COLO668 (cell line): ENCODE measurements around the gene NOP16.
A peak's percentile ranks its signal among the peaks of the same experiment; 100 is the strongest.

Source experiments
- DNase-seq: peaks from one replicate; lab custom pipeline; 2025; ENCODE audit not compliant: unreplicated experiment; lab: John Stamatoyannopoulos, UW

The NOP16 gene

DNA sequence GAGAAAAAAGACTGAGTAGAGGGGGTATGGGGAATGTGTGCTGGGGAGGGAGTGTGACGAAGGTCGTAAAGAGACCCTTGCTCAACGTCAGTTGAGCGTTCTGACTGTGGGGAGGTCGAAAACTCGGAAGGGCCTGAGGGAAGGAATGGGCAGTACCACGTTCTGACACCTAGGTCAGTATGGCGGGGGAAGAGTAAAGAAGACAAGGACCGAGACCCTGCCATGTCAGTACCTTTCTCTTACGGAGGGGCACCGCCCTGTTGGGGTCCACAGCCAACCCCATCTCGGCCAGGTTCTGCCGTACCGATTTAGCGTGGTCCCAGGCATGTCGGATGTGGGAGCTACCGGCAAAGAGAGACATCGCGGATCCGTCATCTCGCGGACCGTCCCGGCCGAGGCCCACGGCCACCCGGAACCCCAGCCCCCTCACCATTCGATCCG is 375 bp downstream of the NOP16 start:
- DNase-seq = peak; percentile 13

GRCh38 chr5:176387384-176387925 is 943 bp downstream of the NOP16 start:
- no peak for DNase-seq

DNA sequence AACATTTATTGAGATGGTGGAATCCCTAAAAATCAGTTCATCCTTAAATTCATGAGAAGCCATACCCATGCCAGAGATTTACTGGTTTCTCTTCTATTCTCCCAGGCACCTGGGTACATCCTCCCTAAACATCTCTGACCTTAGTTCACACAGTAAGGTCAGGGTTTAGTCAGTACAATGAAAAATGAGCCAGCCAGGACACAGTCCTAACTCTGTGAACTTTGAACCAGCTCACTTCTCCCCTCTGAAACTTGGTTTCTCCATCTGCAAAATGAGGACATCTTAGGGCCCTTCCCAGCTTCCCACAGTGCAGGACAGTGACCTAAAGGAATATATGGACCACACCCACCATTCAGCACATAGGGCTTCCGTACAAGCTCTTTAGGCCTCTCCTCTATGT is 1.9 kb downstream of the NOP16 start:
- no peak for DNase-seq

DNA sequence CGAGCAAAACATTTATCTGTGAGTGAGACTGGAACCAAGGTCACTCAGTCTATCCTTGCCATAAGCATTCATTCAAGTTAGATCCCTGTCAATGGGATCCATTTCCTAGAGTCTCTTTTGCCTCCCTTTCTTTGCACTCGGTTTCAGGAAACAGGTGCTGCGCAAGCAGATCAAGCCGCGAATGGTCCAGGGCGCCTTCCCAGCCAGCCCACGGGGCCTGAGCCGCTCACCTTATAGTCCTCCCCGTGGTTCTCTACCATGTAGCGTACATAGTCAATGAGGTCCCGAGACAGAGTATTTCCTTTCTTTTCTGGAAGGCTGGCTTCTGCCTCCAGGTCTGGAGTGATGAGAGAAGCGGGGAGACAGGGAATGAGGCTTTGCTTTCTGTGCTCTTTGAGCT is 3.4 kb downstream of the NOP16 start:
- no peak for DNase-seq

DNA sequence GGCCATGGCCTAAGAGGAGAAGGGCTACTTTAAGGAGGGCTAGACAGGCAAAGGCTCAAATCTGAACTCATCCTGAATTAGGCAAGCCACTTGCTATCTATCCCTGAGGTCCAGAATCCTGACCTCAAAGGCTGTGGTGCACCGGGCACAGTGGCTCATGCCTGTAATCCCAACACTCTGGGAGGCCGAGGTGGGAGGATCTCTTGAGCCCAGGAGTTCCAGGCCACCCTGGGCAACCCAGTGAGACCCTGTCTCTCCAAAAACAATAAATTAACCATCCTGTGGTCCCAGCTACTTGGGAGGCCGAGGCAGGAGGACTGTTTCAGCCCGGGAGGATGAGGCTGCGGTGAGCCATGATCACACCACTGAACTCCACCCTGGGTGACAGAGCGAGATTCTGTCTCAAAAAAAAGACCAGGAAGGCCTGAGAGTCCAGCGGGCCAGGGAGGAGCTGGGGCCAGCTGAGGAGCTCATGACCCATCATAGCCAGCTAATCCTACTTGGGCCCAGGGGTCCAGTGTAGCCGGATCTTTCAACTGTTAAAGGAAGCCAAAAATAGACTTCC is 4.0 kb downstream of the NOP16 start:
- no peak for DNase-seq

- DNase-seq = no peak
These were observed 4.4 kb downstream of the NOP16 start for GRCh38 chr5:176383961-176384360.

- no peak for DNase-seq
These were observed 5.0 kb downstream of the NOP16 start for GRCh38 chr5:176383248-176383905.

GRCh38 chr5:176382721-176383120 is 5.7 kb downstream of the NOP16 start:
- DNase-seq = no peak

DNA sequence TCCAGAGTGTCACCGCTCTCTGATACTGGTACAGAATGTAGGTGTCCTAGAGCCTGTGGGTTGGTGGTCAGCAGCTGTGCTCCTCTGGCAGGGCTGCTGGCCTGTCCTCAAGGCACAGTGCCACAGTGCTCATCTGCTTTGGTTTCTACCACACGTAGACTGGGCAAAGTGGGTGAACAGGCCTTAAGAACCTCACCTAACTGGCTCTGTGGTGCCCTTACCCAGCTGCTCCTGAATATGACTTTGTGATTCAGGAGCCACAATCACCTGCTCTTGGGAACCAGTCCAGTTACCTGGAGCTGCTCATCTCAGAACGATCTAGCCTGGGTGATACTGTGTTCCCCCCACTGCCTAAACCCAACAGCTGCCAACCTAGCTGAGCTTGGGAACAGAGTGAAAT is 6.4 kb downstream of the NOP16 start:
- no peak for DNase-seq

DNA sequence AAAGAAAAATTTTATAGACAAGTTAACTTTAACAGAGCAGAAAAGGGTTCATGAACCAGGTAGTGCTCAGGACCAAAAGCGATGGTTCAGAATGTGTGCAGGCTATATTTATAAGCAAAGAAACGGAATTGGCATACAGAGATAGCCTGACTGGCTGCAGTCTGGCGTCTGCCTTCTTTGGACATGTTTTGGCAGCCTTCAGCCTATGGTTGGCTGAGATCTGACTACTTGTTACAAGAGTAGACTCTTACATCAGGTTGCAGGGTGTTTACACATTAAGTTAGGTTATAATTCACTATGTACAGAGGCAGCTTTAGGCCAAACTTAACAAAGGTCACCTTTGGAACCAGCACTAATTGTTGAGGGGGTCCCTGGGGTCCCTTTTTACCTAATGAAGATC is 7.0 kb downstream of the NOP16 start:
- DNase-seq = no peak

DNA sequence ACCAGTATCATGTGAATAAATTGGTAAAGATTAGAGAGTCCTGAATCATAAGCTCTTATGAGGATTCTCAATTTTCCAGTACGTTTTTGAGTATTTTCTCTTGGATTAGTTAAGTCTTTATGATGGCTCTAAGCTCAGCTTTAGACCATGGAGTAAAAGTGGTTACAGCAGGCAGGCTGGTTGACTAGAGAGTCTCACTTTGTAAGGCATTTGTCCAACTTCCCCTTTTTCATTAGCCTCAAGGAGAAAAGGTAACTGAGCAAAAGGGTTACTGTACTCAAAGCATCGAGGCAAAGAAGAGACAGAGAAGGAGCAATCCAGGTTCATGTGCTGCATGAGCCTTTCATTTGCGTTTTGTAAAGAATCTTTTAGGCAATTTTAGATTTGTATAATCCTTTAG is 8.5 kb downstream of the NOP16 start:
- DNase-seq = no peak

- DNase-seq = no peak
These were observed 15.1 kb downstream of the NOP16 start for GRCh38 chr5:176373100-176373818.

GRCh38 chr5:176371621-176372539 is 16.5 kb downstream of the NOP16 start:
- no peak for DNase-seq

- no peak for DNase-seq
These were observed 18.3 kb downstream of the NOP16 start for GRCh38 chr5:176369934-176370711.

DNA sequence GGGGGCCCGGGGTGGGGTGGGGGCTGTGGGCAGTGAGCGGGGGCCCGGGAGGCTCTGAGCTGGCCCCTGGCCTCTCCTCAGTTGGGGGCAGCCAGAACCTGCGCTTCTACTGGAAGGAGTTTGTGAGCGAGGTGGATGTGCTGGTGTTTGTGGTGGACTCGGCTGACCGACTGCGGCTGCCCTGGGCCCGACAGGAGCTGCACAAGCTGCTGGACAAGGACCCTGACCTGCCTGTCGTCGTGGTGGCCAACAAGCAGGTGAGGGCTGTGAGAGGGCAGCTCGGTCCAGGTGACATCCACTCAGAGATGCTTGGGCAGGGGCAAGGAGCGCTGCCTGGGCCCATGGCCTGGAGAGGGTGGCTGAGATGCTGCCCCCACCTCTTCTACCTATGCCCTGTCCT is 19.7 kb downstream of the NOP16 start:
- DNase-seq = no peak

DNA sequence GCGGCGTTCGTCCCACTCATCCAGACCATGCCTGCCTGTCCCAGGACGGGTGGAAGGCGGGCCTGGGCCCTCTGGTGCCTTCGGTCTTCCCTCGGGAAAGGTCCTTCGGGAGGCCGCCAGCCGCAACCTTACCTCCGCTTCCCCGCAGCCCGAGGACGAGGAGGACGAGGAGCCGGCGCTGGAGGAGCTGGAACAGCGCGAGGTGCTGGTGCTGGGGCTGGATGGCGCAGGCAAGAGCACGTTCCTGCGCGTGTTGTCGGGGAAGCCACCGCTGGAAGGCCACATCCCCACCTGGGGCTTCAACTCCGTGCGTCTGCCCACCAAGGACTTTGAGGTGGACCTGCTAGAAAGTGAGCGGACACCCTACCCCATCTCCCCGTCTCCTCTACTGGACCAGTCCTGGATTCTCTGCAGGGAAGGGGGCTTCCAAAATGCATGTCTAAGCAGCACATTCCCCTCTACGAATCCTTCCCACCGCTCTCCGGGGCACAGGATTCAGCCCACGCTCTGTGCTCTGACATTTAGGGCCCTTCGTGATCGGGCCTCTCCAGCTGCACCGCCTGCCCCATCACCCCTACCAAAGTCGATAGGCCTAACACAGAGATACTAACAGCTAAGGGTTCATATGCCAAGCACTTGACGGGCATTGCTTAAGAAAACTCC is 22.0 kb downstream of the NOP16 start:
- DNase-seq = no peak

DNA sequence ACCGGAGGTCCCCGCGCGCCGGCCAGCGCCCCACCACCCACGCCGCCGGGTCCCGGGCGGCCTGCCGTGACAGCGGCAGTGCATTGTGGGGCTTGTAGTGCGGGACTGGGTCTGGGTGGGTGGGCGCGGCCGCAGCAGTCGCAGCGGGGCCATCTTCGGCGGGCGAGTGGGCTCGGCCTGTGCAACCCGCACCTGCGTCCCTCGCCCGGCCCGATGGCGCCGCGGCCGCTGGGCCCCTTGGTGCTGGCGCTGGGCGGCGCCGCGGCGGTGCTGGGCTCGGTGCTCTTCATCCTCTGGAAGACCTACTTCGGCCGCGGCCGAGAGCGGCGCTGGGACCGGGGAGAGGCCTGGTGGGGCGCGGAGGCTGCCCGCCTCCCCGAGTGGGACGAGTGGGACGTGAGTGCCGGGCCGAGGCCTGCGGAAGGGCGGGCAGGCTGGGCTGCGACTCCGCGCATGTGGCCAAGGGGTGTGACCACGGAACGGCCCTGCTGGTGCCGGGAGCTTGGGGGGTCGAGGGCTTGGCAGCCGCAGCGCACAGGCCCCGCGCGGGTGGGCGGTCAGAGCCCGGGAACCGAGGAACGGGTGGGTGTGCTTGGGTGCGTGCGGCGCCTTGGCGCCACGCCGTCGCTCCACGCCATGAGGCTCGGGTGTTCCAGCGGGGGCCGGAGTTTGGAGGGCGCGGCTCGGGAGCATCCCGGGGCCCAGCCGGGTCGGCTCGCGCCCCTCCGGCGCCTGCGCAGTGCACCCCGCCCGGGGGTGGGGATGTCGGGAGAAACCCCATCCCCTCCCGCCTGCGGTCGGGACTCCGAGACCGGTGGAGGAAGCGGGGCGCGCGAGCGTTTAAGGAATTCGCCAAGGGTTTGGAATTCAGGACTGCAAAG is 22.8 kb downstream of the NOP16 start, which contains the start of gene ARL10:
TSS of gene ARL10 (plus strand) at position 137 of the 881 bp plus-strand sequence. CDS start at position 214, 77 bp downstream.
- peak; percentile 34 for DNase-seq

GRCh38 chr5:176364765-176365350 is 23.5 kb downstream of the NOP16 start:
- DNase-seq = no peak

GRCh38 chr5:176362233-176362490 is 26.2 kb downstream of the NOP16 start:
- no peak for DNase-seq
